Right kidney (tissue), 1 donor: Measurements from ENCODE around the gene NEK6.

ENCODE experiments used
- DNase-seq: peaks from one replicate; pipeline ENCODE4 v3.0.0-alpha.2; 2016

Gene NEK6

DNA sequence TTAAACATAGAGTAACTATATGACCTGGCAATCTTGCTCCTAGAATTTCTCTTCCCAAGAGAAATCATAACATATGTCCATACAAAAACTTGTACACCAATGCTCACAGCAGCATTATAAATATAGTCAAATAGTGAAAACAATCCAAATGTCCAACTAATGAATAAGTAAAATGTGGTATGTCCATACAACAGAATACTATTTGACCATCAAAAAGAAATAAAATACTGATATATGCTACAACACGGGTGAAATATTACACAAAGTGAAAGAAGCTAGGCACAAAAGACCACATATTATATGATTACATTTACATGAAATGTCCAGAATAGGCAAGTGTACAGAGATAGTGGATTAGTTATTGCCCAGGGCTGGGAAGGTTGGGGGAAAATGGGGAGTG is 116.1 kb downstream of the NEK6 start:
- no peak for DNase-seq

DNA sequence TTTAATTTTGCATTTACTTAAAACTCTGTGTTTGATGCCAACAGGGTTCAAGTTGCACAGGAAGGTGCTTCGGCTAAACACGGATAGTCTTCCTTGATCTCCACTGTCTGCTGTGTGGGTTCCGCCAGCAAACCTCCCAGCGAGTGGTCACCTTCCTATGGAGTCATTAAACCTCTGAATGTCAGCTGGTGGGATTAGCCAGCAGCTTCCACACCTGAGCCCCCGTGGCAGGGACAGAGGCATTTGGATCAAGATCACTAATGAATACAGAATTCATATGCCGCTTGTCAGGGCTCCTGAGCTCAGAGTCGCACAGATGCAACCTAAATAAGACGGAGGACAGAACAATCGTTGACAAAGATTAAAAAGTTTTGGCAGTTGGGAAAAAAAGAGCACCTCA is 118.0 kb downstream of the NEK6 start:
- DNase-seq: no peak

DNA sequence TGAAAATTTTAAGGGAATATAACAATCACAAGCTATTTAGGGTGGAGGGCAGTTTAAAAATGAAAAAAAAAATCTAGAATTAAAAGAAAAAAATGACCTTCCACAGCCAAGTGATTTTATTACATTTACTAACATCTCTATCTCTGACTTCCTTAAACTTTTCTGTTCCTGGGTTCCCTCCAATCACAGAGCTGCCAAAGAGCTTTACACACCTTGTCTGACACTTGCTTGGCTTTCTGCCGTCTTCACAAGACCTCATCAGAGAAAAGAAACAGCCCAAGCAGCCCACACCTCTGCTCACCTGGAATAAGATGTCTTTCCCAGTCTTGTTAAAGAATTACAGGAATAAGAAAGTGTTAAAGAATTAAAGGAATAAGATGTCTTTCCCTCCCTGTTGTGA is 118.6 kb downstream of the NEK6 start:
- no peak for DNase-seq

DNA sequence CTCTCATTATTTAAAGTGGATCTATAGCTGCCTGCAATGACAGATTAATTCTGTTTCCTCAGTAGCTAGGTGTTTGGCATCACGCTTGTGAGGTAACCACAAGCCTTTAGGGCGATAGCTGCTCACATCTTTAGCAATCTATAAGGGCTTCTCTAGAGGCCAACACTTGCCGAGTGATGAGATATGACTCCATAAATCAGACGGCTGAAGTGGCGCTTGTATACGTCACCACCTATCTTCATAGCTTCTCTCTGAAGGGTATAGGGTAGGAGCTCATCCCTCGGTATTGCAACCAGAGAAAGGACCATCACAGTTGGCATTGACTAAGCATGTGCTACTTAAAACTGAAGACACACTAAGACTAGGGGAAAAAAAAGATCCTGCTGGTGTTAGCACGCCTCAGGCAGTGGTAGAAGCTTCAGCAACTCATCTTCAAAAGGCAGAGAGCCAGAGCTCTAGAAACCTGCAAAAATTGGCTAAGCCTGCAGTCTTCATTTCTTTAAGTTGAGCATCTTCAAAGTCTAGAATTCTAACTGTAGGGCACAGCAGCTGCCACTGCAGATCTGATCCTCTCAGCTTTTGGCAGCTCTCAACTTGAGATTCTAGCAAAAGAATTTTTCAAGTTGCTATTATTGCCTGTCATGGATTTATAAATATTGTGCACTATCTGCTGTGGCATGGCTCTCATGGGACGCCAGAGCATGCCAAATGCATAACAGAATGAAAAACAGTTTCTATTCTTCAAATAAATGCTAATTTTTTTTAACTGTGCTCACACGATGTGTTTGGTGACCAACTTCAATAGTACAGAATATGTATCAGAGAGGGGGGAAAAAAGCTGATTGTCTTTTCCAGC is 120.0 kb downstream of the NEK6 start:
- no peak for DNase-seq

DNA sequence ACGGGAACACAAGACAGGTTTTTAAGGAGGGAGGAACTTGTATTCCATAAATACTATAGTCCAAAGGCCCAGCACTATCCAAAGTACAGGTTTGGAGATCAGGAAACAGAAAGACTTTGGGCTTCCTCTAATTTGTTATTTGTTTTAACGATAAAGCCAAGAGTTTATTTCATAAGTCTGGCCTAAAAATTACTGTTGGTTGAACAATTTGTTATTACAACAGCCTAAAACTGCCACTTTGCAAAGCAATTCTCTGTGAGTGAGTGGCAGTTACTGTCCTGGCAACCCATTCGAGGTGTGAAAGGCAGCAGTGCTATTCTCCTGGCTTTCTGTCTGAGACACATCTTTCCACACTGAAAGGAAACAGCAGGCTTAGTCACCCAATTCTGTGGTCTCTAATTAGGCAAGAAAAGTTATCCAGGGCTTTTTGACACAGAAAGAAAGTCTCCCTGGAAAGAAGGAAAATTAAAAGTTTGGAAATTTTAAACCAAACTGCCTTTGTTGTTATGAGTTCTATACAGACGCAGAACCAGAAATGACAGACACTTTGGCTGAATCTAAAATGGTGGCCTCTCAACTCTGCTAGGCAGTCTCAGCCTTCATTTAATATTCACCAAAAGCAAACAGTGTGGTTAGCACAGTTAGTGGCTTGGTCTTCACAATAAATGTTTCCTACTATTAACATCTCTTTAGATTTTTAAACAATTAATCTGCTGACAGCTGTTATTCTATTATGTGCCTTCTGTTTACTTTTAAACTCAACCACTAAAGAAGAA is 123.6 kb downstream of the NEK6 start:
- DNase-seq: no peak

DNA sequence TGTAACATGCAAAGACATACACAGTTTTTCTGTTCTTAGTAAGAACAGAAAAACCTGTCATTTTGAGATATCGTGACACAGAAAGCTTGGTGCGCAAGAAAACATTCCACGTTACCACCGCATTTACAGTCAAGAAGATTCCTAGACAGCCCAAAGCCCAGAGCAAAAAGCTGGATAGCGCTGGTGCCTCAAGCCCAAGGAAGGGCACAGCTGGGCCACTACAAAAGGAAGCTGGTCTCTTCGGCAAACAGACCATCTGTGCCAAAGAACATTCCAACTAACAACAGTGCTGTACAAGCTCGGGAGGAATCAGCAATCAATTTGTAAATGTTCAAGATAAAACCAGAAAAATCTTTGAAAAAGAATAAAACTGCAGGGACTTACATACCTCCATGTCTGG is 126.5 kb downstream of the NEK6 start:
- no peak for DNase-seq

DNA sequence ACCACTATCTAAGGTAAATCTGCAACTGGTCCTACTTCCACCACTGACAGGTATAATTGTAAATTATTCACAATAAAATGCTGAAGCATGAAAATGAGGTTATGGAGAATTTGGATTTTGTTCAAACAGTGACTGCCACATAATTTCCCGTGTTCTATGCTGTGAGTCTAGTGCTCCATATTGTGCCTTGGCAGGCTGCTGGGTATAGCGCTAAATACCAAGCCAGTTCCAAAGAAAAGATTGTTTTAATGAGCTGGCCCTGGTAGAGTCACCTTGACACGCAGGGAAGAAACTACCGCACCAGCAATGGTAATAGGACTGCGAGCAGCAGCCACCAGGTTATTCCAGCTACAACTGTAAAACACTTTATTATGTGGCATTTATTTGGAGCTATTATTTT is 127.1 kb downstream of the NEK6 start:
- no peak for DNase-seq

- DNase-seq: no peak
These were observed 127.9 kb downstream of the NEK6 start for GRCh38 chr9:124385623-124386022.

DNA sequence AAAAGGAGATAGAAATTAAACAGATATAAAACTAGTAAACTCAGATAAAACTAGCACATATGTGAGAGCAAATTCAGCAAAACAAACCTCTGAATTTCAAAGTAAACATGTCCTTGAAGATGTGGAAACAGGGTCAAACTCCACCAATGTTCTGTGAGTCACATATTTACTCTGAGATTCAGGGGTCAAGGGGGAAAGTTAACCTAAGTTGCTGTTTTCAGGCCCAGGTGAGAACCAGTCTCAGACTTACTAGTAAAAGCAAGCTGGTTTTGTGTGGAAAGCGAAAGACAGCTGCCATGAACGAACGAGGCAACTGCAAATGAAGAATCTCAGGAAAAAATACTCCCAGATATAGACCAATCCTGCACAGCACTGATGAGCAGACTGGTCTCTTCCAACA is 128.5 kb downstream of the NEK6 start:
- no peak for DNase-seq

DNA sequence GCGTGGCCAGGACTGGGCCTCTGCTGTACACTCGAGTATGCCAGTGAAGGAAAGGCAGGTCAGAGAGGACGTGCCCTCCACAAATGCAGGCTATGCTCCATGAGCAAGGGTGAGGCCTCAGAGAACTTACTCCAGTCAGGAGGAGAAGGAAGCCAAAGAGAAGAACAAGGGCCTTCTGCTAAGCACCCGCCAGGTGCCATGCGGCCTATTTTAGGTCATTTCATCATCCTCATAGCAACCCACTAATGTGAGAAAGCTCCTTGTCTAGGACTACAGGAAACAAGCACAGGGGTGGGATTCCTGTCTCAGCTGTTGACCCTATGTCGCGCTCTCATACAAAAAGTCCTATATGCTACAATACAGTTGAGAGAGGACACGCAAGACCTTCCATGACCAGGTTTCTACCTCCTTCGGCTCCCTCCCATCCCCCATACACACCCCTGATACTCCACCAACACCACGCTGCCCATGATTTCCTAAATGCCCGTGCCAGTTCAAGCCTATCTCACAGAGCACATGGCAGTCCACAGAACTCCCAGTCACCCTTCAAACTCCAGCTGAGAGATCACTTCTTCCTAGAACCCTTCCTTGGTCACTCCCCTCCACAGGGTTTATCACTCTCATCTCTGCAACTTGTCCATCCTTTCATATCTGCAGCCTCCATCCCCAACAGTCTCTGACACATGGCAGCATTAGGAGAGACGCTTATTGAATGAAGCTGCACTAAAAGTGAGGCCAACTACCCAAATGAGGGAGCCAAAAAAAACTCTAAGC is 130.7 kb downstream of the NEK6 start:
- DNase-seq: no peak

DNA sequence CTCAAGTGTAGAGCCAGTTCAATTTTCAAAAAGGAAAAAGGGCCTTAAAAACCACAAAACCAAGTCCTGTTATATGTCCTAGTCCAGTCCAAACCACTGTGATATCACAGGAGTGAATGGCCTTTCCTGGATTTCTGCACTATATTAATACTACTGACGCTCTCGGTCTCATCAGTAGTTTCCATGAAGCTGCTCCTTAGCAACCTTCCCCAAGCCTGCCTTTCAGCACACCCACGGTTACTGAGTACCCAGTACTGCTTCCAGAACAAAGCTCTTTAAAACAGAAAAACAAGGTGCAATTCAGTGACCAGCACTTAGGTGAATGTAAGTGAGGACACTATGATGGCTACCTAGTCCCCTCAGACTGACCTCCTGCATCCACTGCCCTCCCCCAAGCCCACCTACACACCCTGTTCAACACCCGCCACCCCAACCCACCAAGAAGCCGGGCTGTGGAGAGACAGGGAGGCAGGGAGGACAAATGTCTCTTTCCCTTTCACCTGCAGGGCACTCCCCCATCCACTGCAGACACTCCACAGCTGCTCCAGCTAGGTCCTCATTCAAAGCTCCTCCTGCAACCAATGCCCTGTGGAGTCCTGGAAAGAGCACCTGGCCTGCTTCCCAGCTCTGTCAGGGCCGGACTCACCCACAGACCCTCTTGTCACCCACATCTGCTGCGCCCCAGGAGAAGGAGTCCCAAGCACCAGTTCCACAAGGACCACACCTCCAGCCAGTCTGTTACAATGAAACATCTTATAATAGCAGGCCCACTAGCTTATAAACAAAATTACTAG is 131.6 kb downstream of the NEK6 start:
- DNase-seq: no peak

- DNase-seq: no peak
These were observed 133.3 kb downstream of the NEK6 start for GRCh38 chr9:124390794-124391658.

GRCh38 chr9:124392254-124392870 is 134.6 kb downstream of the NEK6 start:
- DNase-seq: no peak

DNA sequence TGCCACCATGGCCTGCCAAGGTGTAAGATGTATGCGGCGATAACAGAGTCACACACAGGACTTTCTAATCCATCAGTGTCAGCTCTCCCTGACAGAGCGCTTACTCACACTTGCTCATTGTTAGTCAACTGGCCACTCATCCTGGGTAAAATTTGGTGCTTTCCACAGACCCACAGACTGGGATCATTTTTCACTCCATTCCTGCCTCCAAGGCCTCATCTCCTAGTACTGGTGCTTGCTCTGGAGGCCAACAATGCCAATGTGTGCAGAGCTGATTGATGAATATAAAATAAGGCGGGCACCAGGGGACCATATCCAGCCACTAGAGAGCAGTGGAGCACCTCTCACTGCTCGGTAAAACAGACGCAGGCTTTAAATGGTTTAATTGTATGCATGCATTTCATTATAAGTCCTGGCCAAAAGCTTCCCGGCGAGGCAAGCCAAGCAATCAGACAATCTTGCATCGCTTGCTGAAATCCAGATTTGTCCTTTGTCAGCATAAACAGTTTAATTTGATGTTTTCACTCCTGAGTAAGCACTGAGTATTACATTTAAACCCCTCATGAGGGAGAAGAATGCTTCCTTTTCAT is 135.2 kb downstream of the NEK6 start:
- DNase-seq: no peak

DNA sequence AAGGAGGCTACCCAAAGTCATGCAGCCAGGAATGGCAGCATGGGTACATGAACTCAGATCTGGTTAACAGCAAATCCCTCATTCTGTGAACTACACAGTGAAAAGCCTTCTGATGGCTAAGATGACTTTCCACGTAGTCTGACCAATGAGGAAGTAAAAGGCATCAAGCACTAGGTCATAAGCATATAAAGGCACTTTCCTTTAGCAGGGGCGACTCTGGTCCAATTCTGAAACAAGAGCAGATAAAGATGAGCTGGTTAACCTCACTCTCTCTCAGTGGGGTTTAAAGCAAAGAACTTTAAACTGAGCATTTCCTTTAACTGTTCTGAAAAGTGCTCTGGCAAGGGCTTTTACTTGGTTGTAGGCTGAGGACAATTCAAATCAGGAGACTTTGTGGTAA is 136.4 kb downstream of the NEK6 start:
- no peak for DNase-seq

DNA sequence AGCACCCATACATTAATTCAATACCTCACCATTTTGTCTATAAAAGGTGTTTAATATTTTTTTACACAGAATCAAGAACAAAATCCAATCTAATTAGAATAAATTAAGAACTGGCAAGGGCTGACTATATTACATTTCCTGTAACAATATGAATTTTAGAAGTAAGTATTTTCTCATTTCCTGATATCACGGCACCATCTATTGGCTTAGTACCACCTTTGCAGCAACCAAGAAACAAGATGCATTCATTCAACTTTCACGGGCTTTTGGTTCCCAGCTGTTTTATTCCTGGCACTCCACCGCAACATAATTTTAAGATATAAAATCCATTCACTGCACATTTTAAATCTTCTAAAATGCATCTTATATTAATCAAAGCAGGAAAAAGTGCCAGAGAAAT is 136.8 kb downstream of the NEK6 start:
- no peak for DNase-seq

- no peak for DNase-seq
These were observed 138.1 kb downstream of the NEK6 start for GRCh38 chr9:124395826-124396225.

DNA sequence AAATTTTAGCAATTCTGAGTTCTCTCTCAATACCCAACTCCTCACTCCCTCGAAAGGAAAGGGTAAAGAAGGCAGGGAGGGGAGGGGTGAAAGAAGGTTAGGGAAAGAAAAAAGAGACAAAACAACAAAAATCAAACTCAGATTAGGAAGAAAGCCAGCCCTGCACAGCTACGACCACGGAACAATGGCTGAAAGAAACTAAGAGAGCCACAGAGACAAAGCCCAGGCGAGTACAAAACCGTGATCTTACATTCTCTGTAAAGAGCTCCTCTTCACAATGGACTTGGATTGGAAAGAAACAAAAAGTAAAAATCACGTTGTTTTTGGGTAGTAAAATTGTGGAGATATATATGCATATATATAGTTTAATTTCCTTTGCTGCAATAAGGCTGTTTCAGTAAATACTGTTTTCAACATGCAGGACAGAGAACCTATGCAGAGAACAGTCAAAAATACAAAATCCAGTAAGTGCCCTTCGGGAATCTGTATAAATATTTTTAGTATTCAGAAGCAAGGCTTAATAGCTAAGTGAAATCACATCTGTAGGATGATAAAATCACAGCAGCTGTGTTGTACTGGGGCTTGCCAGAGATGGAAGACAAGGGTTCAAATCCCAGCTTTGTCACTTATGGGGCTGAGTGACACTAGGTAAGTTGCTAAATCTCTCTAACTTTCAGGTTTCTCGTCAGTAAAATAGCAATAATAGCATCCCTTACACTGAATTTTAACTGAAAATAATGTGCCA is 140.6 kb downstream of the NEK6 start:
- no peak for DNase-seq

DNA sequence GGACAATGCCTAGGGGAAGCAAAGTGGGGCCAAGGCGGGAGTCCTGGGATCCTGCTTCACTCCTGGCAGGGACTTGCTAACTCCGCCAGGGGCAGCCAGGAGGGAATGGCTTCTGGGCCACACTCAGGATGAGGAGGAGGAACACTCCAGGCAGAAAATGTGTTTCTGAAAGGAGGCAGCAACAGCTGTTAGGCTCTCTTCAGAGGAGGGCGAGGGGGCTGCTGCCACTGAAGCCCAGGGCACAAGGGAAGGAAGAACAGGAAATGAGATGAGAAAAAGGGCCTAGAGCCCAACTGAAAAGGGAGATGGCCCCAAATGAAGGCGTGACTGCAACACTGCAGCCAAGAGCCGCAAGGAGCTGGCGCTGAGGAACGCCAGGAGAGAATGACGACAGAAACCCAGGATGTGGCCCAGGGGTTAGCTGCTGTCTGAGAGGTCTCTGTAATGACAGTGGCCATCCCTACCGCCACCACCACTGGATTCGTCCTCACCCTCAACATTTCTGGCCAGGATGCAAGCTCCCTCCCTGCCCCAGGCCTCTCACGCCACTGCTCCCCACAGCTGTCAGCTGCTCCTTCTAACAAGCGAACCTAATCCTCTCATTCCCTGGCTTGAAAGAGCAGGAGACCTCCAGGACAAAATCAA is 141.7 kb downstream of the NEK6 start:
- DNase-seq: no peak
